Fibroblast of lung (primary cell): ENCODE data around the gene SDS.
"Not testable (repeated sequence)": the region's sequence is repeated elsewhere in the genome, so short reads cannot be mapped to it uniquely, and the experiment has no call there.

Source experiments
- CTCF ChIP-seq, 2 donors: IDR thresholded peaks in 1 of 2; conservative IDR thresholded peaks in 1 of 2; 1 replicate in 1 of 2; 2 replicates in 1 of 2; pipeline ENCODE4 v1.5.1; 2011 to 2012; ENCODE audit warnings: low read length in 2 of 2, control low read depth in 1 of 2, inconsistent platforms in 1 of 2, low read depth in 1 of 2, mild to moderate bottlenecking in 1 of 2
- EZH2 ChIP-seq: IDR thresholded peaks from 2 replicates; pipeline ENCODE4 v1.5.1; 2012; ENCODE audit warnings: low read length, control low read depth, mild to moderate bottlenecking; ENCODE audit errors: missing control alignments

- TF ChIP-seq CTCF (conservative IDR thresholded peaks at IDR 0.05 in 1 of 2, IDR thresholded peaks at IDR 0.05 in 1 of 2; ENCODE audit: low read depth in 1 of 2, low read length in 2 of 2); EZH2: not testable (repeated sequence)
Measured at GRCh38 chr12:113354192-113354591, 49.5 kb downstream of the SDS start.
